Left renal pelvis (tissue), 4 donors: ENCODE results near the gene TBC1D22A. TPM values are rescaled to one million over a fixed set of nuclear protein-coding genes. Genes with fewer than 3 reads are reported as not detected.

ENCODE experiments used
- DNase-seq, 4 donors: peaks; one replicate each; pipeline ENCODE4 v3.0.0-alpha.2; 2013; ENCODE audit warnings: low read depth in 4 of 4, low spot score in 3 of 4
- polyA plus RNA-seq, 4 donors: library from polyadenylated mRNA; unstranded; fragments of 120-200 nt; gene quantifications; one replicate each; pipeline ENCODE4 v1.2.1, GENCODE V29; 2013; ENCODE audit not compliant: insufficient read length in 4 of 4

The TBC1D22A gene
- polyA plus RNA-seq, 4 donors, result 14.3 to 19.3 (median 15.7) TPM

- DNase-seq, result no peak
Observed at GRCh38 chr22:47210112-47210657, 447.7 kb downstream of the TBC1D22A start.

GRCh38 chr22:47210686-47211085, 448.2 kb downstream of the TBC1D22A start:
- no peak for DNase-seq

GRCh38 chr22:47213571-47214230, 451.3 kb downstream of the TBC1D22A start:
- no peak for DNase-seq

- DNase-seq, result no peak
Observed at GRCh38 chr22:47215851-47216250, 453.4 kb downstream of the TBC1D22A start.

- DNase-seq, result no peak
Observed at GRCh38 chr22:47218671-47219070, 456.2 kb downstream of the TBC1D22A start.

- DNase-seq, result no peak
Observed at GRCh38 chr22:47219789-47220188, 457.3 kb downstream of the TBC1D22A start.

GRCh38 chr22:47220752-47221151, 458.3 kb downstream of the TBC1D22A start:
- DNase-seq, result no peak

GRCh38 chr22:47221840-47222615, 459.6 kb downstream of the TBC1D22A start:
- DNase-seq, result no peak

Other genes with a start within 250 kb of the TBC1D22A start
- 10 to 100 TPM in 3 of 4 donors, 1 to 10 TPM in 1; 4.4 to 27.6 (median 24.8) TPM for gene CELSR1, start 225.0 kb upstream of the TBC1D22A start, polyA plus RNA-seq
- 10 to 100 TPM; 21.8 to 25.6 (median 23.5) TPM for gene GRAMD4, start 142.3 kb upstream of the TBC1D22A start, polyA plus RNA-seq
- 10 to 100 TPM; 48.8 to 56.6 (median 50.2) TPM for gene CERK, start 24.4 kb upstream of the TBC1D22A start, polyA plus RNA-seq